ENCODE data around the gene SRSF11.
"Not testable (repeated sequence)": the region's sequence is repeated elsewhere in the genome, so short reads cannot be mapped to it uniquely, and the experiment has no call there.

Gene SRSF11

GRCh38 chr1:70221238-70222121 lies at the start of gene SRSF11:
TSS of gene SRSF11 (plus strand) at chr1:70221380. CDS start at chr1:70221637, 257 bp downstream.
- DNase-seq: peak; percentile 91

- DNase-seq: no peak
Measured at GRCh38 chr1:70171512-70171911, 49.7 kb upstream of the SRSF11 start.

- DNase-seq: peak; percentile 19
Measured at GRCh38 chr1:70185181-70185580, 36.0 kb upstream of the SRSF11 start.

- no peak for DNase-seq
Measured at GRCh38 chr1:70188522-70188921, 32.7 kb upstream of the SRSF11 start.

GRCh38 chr1:70190180-70190579 lies 31.0 kb upstream of the SRSF11 start:
- DNase-seq: no peak

GRCh38 chr1:70192446-70192845 lies 28.7 kb upstream of the SRSF11 start:
- not testable (repeated sequence) for DNase-seq

GRCh38 chr1:70194601-70195000 lies 26.6 kb upstream of the SRSF11 start:
- DNase-seq: no peak

GRCh38 chr1:70195342-70195741 lies 25.8 kb upstream of the SRSF11 start:
- DNase-seq: no peak

- no peak for DNase-seq
Measured at GRCh38 chr1:70196333-70196732, 24.8 kb upstream of the SRSF11 start.

- no peak for DNase-seq
Measured at GRCh38 chr1:70200065-70200464, 21.1 kb upstream of the SRSF11 start.

GRCh38 chr1:70202173-70202758 lies 18.9 kb upstream of the SRSF11 start:
- DNase-seq: no peak

- DNase-seq: no peak
Measured at GRCh38 chr1:70204139-70204538, 17.0 kb upstream of the SRSF11 start.

GRCh38 chr1:70204600-70204999 lies 16.6 kb upstream of the SRSF11 start:
- DNase-seq: no peak

- DNase-seq: no peak
Measured at GRCh38 chr1:70205071-70205433, 16.1 kb upstream of the SRSF11 start.

GRCh38 chr1:70205434-70206118 lies 15.6 kb upstream of the SRSF11 start, which contains the start of gene LRRC40:
TSS of gene LRRC40 (minus strand) at chr1:70205579. CDS start at chr1:70205540, 39 bp downstream.
- DNase-seq: peak; percentile 97

GRCh38 chr1:70206833-70207232 lies 14.3 kb upstream of the SRSF11 start:
- not testable (repeated sequence) for DNase-seq

- no peak for DNase-seq
Measured at GRCh38 chr1:70207492-70207891, 13.7 kb upstream of the SRSF11 start.

- no peak for DNase-seq
Measured at GRCh38 chr1:70208292-70208691, 12.9 kb upstream of the SRSF11 start.

- DNase-seq: peak; percentile 27
Measured at GRCh38 chr1:70210820-70211219, 10.4 kb upstream of the SRSF11 start.

GRCh38 chr1:70211541-70211940 lies 9.6 kb upstream of the SRSF11 start:
- DNase-seq: no peak

- peak; percentile 39 for DNase-seq
Measured at GRCh38 chr1:70220015-70220414, 1.2 kb upstream of the SRSF11 start.

GRCh38 chr1:70220517-70221237 lies 503 bp upstream of the SRSF11 start:
- no peak for DNase-seq

- peak; percentile 15 for DNase-seq
Measured at GRCh38 chr1:70222716-70223235, 1.6 kb downstream of the SRSF11 start.

Data from inflammatory macrophage treated with lipopolysaccharide for 4 hours (primary cell).